GM10266 (cell line): ENCODE results near the gene CAPN12.

Experiments used
- DNase-seq: peaks from one replicate; pipeline ENCODE4 v3.0.0; 2012; ENCODE audit errors: extremely low spot score
- TF ChIP-seq, protein P1 (sequence below): IDR thresholded peaks from 2 replicates; pipeline ENCODE4 v1.5.1; 2012; ENCODE audit warnings: mild to moderate bottlenecking, low read depth; ENCODE audit not compliant: control insufficient read depth, insufficient read depth; ENCODE audit errors: missing control alignments

CAPN12 gene

DNA sequence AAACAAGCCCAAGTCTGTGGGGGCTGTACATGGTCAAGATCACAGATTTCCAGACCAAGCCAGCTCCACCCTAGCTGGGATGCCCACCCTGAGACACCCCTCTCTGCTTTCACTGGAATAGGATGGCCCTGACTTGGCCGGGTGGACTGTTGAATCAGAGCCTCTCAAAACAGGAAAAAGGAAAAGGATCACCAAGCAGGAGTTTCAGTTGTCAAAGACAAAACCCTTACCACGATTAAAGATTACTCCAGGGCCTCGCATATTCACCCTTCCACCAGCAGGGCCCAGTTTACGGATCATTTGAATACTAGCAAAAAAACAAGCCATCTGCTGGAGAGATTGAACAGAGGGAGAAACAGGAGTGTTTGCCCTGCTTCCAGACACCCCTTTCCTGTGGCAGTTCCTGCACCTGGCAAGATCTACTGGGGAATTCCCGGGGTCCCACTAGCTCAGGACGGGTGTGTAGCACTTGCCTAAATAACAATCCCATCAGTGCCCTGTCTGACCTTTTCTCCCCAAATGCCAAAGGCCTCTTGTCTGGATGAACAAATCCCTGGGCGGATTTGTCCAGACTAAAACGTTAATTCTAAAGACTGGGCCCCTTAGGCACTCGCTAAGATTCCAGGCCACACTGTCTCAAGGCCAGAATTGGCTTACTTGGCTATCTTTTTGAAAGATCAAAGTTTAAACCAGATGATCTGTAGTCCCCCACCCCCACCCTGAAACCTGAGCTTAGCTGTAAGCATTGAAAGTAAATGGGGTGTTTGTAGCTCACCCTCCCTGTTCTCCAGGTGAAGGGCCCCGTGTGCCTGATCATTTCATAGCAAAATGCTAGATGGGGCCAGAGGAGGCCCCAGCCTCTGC, 58.4 kb downstream of the CAPN12 start:
- DNase-seq: peak; percentile 35
- TF ChIP-seq, protein P1, sequence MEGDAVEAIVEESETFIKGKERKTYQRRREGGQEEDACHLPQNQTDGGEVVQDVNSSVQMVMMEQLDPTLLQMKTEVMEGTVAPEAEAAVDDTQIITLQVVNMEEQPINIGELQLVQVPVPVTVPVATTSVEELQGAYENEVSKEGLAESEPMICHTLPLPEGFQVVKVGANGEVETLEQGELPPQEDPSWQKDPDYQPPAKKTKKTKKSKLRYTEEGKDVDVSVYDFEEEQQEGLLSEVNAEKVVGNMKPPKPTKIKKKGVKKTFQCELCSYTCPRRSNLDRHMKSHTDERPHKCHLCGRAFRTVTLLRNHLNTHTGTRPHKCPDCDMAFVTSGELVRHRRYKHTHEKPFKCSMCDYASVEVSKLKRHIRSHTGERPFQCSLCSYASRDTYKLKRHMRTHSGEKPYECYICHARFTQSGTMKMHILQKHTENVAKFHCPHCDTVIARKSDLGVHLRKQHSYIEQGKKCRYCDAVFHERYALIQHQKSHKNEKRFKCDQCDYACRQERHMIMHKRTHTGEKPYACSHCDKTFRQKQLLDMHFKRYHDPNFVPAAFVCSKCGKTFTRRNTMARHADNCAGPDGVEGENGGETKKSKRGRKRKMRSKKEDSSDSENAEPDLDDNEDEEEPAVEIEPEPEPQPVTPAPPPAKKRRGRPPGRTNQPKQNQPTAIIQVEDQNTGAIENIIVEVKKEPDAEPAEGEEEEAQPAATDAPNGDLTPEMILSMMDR: peak; percentile 16

DNA sequence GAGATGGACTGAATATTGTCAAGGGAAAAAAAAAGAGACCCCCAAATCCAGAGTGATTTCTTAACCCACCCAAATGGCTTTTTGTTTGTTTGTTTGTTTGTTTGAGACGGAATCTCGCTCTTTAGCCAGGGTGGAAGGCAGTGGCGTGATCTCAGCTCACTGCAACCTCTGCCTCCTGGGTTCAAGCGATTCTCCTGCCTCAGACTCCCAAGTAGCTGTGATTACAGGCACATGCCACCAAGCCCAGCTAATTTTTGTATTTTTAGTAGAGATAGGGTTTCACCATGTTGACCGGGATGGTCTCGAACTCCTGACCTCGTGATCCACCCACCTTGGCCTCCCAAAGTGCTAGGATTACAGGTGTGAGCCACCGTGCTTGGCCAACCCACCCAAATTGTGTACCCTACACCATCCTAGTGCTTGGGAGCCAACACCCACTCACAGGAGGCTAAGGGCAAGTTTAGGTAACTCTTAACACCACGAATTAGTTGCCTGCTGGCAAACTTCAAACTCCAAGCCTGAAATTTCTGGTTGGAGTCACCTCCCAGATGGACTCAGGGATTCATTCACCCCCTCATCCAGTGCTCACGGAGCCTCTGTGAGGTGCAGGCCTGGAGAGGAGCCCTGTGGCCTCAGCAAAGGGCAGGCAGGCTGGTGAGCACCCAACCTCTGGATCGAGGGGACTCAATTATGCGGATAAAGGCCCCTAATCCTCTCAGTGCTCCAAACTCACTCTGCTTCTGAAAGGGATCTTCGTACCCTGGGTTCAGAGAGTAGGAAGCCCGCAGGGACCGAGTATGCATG, 59.2 kb downstream of the CAPN12 start:
- DNase-seq: no peak
- TF ChIP-seq, protein P1: no peak

DNA sequence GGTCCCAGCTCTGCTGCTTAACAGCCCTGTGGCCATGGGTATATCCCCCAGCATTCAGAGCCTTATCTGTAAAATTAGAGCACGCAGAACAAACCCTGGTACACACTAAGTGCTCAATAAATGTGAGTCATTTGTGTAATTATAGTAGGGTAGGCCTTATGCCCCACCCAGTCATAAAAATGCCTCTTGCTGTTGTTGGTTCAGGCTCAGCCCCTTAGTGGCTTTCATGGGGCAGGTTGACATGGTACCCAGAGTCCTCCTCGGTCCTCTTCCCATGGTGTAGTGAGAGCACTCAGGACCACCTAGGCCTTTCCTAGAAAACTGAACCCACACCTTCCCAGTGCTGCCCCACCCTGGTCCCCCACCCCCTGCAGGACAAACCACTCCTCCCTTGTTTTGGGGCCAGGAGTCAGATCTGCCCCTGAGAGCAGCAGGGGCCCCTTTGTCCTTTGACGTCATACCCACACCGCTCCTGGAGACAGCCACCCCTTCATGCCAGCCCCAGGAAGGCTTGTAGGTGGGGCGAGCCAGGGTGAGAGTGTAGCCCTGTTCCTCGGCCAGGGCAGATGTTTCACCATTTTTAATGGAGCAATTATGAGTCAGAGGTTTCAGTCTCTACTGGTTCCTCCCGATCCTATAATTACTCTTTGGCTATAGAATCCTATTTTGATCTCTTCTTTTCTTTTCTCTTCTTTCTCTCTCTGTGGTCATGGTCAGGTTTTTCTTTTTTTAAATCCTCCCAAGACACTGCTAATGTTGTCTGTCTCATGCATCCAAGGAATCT, 60.0 kb downstream of the CAPN12 start:
- DNase-seq: peak; percentile 45
- TF ChIP-seq, protein P1: no peak

DNA sequence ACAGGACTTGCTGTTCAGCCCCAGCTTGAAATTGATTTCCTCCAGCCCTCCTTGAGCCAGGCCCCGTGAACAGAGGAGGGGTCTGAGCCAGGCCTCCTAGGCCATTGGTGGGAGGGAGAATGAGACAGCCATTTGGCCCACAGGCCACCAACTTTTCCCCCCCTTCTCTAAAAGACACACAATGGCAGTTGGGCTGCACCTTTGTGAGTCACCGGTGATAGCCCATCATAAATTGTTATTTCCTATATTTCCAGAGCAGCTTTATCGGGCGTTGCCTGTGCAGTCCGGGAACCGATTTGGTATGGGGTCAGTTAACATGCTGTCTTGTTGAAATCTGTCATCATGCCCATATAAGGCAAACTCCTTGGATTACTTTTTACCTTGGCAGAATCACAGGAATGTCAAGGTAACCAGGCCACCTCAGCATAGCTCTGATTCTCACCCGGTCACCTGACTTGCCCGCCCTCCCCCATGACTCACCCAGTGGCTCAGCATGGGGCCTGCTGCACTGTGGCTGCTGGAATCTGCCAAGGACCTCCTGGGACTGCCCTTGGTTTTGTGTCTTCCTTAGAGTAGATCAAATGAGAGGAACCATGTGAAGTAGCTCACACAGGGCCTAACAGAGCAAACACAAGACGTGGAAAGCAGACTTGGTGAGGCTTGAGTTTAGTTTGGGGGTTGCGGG, 60.7 kb downstream of the CAPN12 start:
- TF ChIP-seq, protein P1: no peak
- DNase-seq: no peak

DNA sequence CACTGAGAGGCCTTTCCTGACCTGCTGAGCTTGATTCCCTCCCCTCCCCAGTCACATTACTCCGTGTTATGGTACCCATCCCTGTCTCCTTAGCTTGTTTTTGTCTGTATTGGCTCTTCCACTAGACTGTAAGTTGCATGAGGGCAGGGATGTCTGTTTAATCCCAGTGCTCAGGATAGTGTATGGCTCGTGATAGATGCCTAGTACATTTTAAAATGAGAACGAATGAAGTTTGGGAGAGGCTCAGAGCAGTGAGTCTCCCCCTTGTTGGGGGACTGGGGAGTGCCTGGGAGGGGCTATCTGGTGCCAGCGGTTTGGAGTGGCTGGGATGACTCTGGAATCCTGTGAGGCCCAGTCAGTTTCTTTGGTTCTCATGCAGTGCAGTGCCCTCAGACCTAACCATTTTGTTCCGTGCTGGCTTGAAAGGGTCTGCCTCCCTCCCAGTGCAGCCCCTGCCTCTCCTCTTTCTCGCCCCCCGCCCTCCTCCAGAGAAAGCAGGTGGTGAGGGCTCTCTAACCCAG, 61.3 kb downstream of the CAPN12 start:
- TF ChIP-seq, protein P1: no peak
- no peak for DNase-seq

DNA sequence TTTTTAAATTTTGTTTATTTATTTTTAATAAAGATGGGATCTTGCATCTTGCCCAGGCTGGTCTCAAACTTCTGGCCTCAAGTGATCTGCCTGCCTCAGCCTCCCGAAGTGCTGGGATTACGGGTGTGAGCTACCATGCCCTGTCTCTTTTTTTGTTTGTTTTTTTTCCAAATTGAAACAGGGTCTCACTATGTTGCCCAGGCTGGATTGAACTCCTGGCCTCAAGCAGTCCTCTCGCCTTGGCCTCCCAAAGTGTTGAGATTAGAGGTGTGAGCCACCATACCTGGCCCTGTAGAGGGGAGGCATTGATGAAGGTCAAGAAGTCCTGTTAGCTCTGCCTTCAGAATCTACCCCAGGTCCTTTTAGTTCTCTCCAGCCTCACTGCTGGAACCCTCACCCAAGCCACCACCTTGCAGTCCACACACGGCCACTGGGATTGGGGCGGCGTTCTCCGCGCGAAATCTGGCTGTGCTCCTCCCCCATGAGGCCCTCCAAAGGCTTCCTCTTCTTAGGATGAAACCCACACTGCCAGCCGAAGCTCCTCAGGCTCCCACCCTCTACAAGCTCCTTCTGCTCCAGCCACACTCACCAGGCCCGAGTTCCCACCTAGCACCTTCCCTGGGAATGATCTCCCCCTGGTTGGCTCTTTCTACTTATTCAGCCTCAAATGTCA, 61.9 kb downstream of the CAPN12 start:
- TF ChIP-seq, protein P1: no peak
- DNase-seq: no peak
